GM23338 (cell line): ENCODE results near the gene PSMA5. TPM values are rescaled to one million over a fixed set of nuclear protein-coding genes. Genes with fewer than 3 reads are reported as not detected.

Experiments
- ATAC-seq: fragments of 200-7000 bp; cut with Tn5 transposase; 3 replicates; pipeline ENCODE4 v1.9.1; 2020
- DNase-seq: peaks from one replicate; pipeline ENCODE4 v3.0.0-alpha.2; 2015; ENCODE audit warnings: low spot score
- H2AFZ ChIP-seq: fragments of 200-600 bp; sonication (generic); 2 replicates; pipeline ENCODE4 v1.8.0; 2016; ENCODE audit warnings: antibody characterized with exemption, mild to moderate bottlenecking, moderate library complexity
- H3F3A ChIP-seq: fragments of 200-600 bp; sonication (generic); replicated peaks from 2 replicates; pipeline ENCODE4 v1.8.0; 2017; ENCODE audit warnings: antibody characterized with exemption, mixed run types, low read depth
- H3K27ac ChIP-seq: fragments of 200-600 bp; sonication (generic); 2 replicates; pipeline ENCODE4 v1.6.1; 2016; ENCODE audit warnings: low read depth
- H3K27me3 ChIP-seq: fragments of 200-600 bp; sonication (generic); 2 replicates; pipeline ENCODE4 v1.8.0; 2016; ENCODE audit warnings: mild to moderate bottlenecking, mixed run types, moderate library complexity; ENCODE audit not compliant: insufficient read depth
- H3K36me3 ChIP-seq: fragments of 200-600 bp; sonication (generic); 2 replicates; pipeline ENCODE4 v1.8.0; 2016; ENCODE audit warnings: mild to moderate bottlenecking; ENCODE audit not compliant: insufficient read depth
- H3K4me1 ChIP-seq: fragments of 200-600 bp; sonication (generic); 2 replicates; pipeline ENCODE4 v1.8.0; 2016; ENCODE audit warnings: mild to moderate bottlenecking, moderate library complexity; ENCODE audit not compliant: insufficient read depth
- H3K4me2 ChIP-seq: fragments of 200-600 bp; sonication (generic); 2 replicates; pipeline ENCODE4 v1.7.1; 2017; ENCODE audit warnings: mixed run types
- H3K4me3 ChIP-seq: fragments of 200-600 bp; sonication (generic); 2 replicates; pipeline ENCODE4 v1.6.1; 2016; ENCODE audit warnings: mixed run types
- H3K79me2 ChIP-seq: fragments of 200-600 bp; sonication (generic); replicated peaks from 2 replicates; pipeline ENCODE4 v1.8.0; 2017; ENCODE audit warnings: mild to moderate bottlenecking; ENCODE audit not compliant: insufficient read depth
- H3K9me2 ChIP-seq: fragments of 200-600 bp; sonication (generic); 2 replicates; pipeline ENCODE4 v1.8.0; 2017; ENCODE audit not compliant: insufficient read depth
- H4K20me1 ChIP-seq: fragments of 200-600 bp; sonication (generic); replicated peaks from 2 replicates; pipeline ENCODE4 v1.8.0; 2017; ENCODE audit warnings: mild to moderate bottlenecking; ENCODE audit not compliant: insufficient read depth
- H3K27ac Mint-ChIP-seq: 2 replicates; pipeline ENCODE4 v1.8.0; 2020; ENCODE audit warnings: inconsistent platforms, mild to moderate bottlenecking, moderate library complexity, mixed read lengths
- H3K27me3 Mint-ChIP-seq: 3 replicates; pipeline ENCODE4 v1.8.0; 2022; ENCODE audit warnings: low read depth, mild to moderate bottlenecking, moderate library complexity, mixed read lengths, inconsistent platforms; ENCODE audit not compliant: insufficient read depth, poor library complexity
- H3K36me3 Mint-ChIP-seq: 3 replicates; pipeline ENCODE4 v1.8.0; 2021; ENCODE audit warnings: low read depth, mild to moderate bottlenecking, inconsistent platforms, moderate library complexity, mixed read lengths
- H3K4me1 Mint-ChIP-seq: 3 replicates; pipeline ENCODE4 v1.8.0; 2020; ENCODE audit warnings: mild to moderate bottlenecking, inconsistent platforms, mixed read lengths
- H3K4me3 Mint-ChIP-seq: 3 replicates; pipeline ENCODE4 v1.8.0; 2021; ENCODE audit warnings: moderate library complexity, mild to moderate bottlenecking, inconsistent platforms, mixed read lengths
- H3K9me3 Mint-ChIP-seq: 3 replicates; pipeline ENCODE4 v1.8.0; 2020; ENCODE audit warnings: moderate library complexity, mild to moderate bottlenecking, inconsistent platforms, mixed read lengths
- CREB1 ChIP-seq: fragments of 250-450 bp; sonication (Bioruptor Pico); IDR thresholded peaks from 2 replicates; pipeline ENCODE4 v1.5.0; 2020; ENCODE audit warnings: low read depth, mild to moderate bottlenecking, moderate library complexity
- EZH2 ChIP-seq: fragments of 200-600 bp; sonication (generic); IDR thresholded peaks from one replicate; pipeline ENCODE4 v1.8.0; 2017; ENCODE audit warnings: antibody characterized with exemption, mild to moderate bottlenecking, low read depth; ENCODE audit not compliant: unreplicated experiment
- EZH2phosphoT487 ChIP-seq: fragments of 200-600 bp; sonication (generic); IDR thresholded peaks from one replicate; pipeline ENCODE4 v1.8.1; 2018; ENCODE audit warnings: antibody characterized with exemption; ENCODE audit not compliant: unreplicated experiment
- JUNB ChIP-seq: IDR thresholded peaks from one replicate; pipeline ENCODE4 v1.6.1; 2016; ENCODE audit warnings: antibody characterized with exemption; ENCODE audit not compliant: unreplicated experiment
- NANOG ChIP-seq: IDR thresholded peaks from 2 replicates; pipeline ENCODE4 v1.6.1; 2016; ENCODE audit warnings: antibody characterized with exemption, borderline replicate concordance
- POLR2AphosphoS5 ChIP-seq: IDR thresholded peaks from 2 replicates; pipeline ENCODE4 v1.6.1; 2016; ENCODE audit warnings: antibody characterized with exemption, low read depth
- STAT1 ChIP-seq: IDR thresholded peaks from one replicate; pipeline ENCODE4 v1.6.1; 2016; ENCODE audit warnings: antibody characterized with exemption; ENCODE audit not compliant: unreplicated experiment
- ZNF114 ChIP-seq: fragments of 250-450 bp; sonication (Bioruptor Pico); IDR thresholded peaks from 2 replicates; pipeline ENCODE4 v1.5.0; 2020; ENCODE audit warnings: mild to moderate bottlenecking, moderate library complexity
- ZNF331 ChIP-seq: fragments of 250-450 bp; sonication (Bioruptor Pico); IDR thresholded peaks from 2 replicates; pipeline ENCODE4 v1.5.0; 2020; ENCODE audit warnings: low read depth, mild to moderate bottlenecking, moderate library complexity
- polyA plus RNA-seq: library from polyadenylated mRNA; unstranded; fragments of >200 nt; fragmentation: Nextera tagmentation; extraction: Ambion mirVana; gene quantifications from 2 replicates; pipeline ENCODE4 v1.2.1, GENCODE V29; 2016
- total RNA-seq: library from RNA; depleted of rRNA; stranded (reverse); fragments of >200 nt; shearing (Covaris generic); gene quantifications from 2 replicates; pipeline ENCODE4 v1.2.3, GENCODE V29; 2014
- TF ChIP-seq, protein P1 (sequence below): IDR thresholded peaks from 2 replicates; pipeline ENCODE4 v1.6.1; 2016; ENCODE audit warnings: antibody characterized with exemption
- TF ChIP-seq, protein P2 (sequence below), 2 experiments: fragments of 200-600 bp in 1 of 2; sonication (generic) in 1 of 2; conservative IDR thresholded peaks; 2 replicates each; pipeline versions ENCODE4 v1.5.1 to v1.6.1; 2016 to 2017; ENCODE audit warnings: antibody characterized with exemption in 2 of 2, low read depth in 2 of 2, mild to moderate bottlenecking in 2 of 2, moderate library complexity in 1 of 2
- TF ChIP-seq, protein P3 (sequence below): IDR thresholded peaks from one replicate; pipeline ENCODE4 v1.6.1; 2018; ENCODE audit warnings: antibody characterized with exemption; ENCODE audit not compliant: unreplicated experiment

PSMA5 gene
- total and polyA plus RNA-seq, 2 experiments from 2014 or later: 104 to 126 TPM

DNA sequence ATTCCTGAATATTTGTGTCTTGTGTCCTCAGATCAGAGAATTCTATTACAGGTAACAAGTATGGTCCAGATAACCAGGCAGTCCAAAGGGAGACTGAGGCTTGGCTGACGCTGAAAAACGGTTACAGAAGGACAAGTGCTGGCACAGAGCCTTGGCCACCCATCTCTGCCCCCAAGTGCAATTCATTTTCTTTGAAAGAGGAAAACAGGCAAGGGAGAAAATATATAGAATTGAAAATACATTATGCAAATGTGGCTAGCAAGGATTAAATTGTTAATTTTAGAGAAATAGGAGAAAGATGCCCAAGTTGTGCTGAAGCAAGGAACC is 29.8 kb downstream of the PSMA5 start:
- H3K36me3 ChIP-seq: no peaks in the 10 kb centered on the region
- H3K4me2 ChIP-seq: peak overlapping the region; percentile 92
- no peaks in the 10 kb centered on the region for H3K27me3 ChIP-seq
- no peak for ATAC-seq
- H3F3A ChIP-seq: peaks cover 9% of the 10 kb centered on the region
- TF ChIP-seq NANOG (no peak), ZNF114 (no peak), POLR2AphosphoS5 (no peak), JUNB (no peak), EZH2 (no peak), EZH2phosphoT487 (no peak), STAT1 (no peak)
- TF ChIP-seq, protein P1, sequence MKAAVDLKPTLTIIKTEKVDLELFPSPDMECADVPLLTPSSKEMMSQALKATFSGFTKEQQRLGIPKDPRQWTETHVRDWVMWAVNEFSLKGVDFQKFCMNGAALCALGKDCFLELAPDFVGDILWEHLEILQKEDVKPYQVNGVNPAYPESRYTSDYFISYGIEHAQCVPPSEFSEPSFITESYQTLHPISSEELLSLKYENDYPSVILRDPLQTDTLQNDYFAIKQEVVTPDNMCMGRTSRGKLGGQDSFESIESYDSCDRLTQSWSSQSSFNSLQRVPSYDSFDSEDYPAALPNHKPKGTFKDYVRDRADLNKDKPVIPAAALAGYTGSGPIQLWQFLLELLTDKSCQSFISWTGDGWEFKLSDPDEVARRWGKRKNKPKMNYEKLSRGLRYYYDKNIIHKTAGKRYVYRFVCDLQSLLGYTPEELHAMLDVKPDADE: no peak
- TF ChIP-seq, protein P2, sequence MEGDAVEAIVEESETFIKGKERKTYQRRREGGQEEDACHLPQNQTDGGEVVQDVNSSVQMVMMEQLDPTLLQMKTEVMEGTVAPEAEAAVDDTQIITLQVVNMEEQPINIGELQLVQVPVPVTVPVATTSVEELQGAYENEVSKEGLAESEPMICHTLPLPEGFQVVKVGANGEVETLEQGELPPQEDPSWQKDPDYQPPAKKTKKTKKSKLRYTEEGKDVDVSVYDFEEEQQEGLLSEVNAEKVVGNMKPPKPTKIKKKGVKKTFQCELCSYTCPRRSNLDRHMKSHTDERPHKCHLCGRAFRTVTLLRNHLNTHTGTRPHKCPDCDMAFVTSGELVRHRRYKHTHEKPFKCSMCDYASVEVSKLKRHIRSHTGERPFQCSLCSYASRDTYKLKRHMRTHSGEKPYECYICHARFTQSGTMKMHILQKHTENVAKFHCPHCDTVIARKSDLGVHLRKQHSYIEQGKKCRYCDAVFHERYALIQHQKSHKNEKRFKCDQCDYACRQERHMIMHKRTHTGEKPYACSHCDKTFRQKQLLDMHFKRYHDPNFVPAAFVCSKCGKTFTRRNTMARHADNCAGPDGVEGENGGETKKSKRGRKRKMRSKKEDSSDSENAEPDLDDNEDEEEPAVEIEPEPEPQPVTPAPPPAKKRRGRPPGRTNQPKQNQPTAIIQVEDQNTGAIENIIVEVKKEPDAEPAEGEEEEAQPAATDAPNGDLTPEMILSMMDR (conservative IDR thresholded peaks at IDR 0.05; ENCODE audit: low read depth in 2 of 2): no peak
- Mint-ChIP-seq H3K36me3 (no peaks in the 10 kb centered on the region; the same call in 2 of the 3 replicates), H3K4me1 (peaks cover 47% of the 10 kb centered on the region), H3K27me3 (peaks cover 15% of the 10 kb centered on the region), H3K4me3 (peak overlapping the region; percentile 94), H3K9me3 (no peaks in the 10 kb centered on the region), H3K27ac (no peak overlapping the region)
- no peak overlapping the region for H2AFZ ChIP-seq
- peaks cover 31% of the 10 kb centered on the region for H3K4me1 ChIP-seq
- H3K79me2 ChIP-seq: peaks cover 55% of the 10 kb centered on the region
- peaks cover 13% of the 10 kb centered on the region for H4K20me1 ChIP-seq
- H3K27ac ChIP-seq: 0 out of 2 replicates have a peak overlapping the region, but pooled peaks have one; percentile 48
- H3K4me3 ChIP-seq: peak overlapping the region; percentile 71
- no peak for DNase-seq
- no peaks in the 10 kb centered on the region for H3K9me2 ChIP-seq

DNA sequence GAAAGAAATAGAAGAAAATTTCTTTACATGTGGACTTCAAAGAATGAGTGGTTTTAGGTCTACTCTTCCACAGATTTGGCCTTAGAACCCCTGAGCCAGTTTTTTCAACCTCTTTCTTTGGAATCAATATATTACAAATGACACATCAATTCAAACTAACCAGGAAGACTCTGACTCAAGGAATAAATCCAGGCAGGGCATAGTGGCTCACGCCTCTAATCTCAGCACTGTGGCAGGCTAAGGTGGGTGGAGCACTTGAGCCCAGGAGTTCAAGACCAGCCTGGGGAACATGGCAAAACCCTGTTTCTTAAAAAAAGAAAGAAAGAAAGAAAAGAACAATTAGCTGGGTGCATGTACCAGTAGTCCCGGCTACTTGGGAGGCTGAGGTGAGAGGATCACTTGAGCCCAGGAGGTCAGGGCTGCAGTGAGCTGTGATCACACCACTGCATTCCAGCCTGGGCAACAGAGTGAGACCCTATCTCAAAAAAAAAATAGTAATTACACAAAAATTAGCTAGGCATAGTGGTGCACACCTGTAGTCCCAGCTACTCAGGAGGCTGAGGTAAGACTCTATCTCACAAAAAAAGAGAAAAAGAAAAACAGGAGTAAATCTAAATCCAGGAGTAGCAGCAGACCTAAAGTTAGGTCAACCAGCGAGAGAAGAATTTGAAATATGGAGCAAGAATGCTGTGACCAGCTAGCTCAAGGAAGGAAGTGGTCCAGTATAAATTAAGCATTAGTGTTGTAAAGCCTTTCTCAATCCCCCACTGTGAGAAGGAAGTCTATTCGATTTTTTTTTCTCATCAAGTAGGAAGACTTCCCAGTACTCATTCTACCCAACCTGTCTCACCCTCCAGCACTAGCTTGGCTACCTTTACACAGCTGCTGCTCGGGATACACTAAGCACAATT is 30.4 kb downstream of the PSMA5 start:
- peak overlapping the region; percentile 92 for H3K4me2 ChIP-seq
- peaks cover 15% of the 10 kb centered on the region for H4K20me1 ChIP-seq
- H3K36me3 Mint-ChIP-seq: no peaks in the 10 kb centered on the region; the same call in 2 of the 3 replicates
- H3K36me3 ChIP-seq: no peaks in the 10 kb centered on the region
- H3K9me3 Mint-ChIP-seq: no peaks in the 10 kb centered on the region
- peak overlapping the region; percentile 71 for H3K4me3 ChIP-seq
- H3K27me3 ChIP-seq: no peaks in the 10 kb centered on the region
- H3K9me2 ChIP-seq: no peaks in the 10 kb centered on the region
- peak overlapping the region; percentile 94 for H3K4me3 Mint-ChIP-seq
- no peak for ATAC-seq
- H3F3A ChIP-seq: peaks cover 9% of the 10 kb centered on the region
- H3K79me2 ChIP-seq: peaks cover 61% of the 10 kb centered on the region
- peaks cover 31% of the 10 kb centered on the region for H3K4me1 ChIP-seq
- H3K27ac Mint-ChIP-seq: no peak overlapping the region
- peaks cover 47% of the 10 kb centered on the region for H3K4me1 Mint-ChIP-seq
- no peak for TF ChIP-seq ZNF114
- TF ChIP-seq, protein P2 (conservative IDR thresholded peaks at IDR 0.05; ENCODE audit: low read depth in 2 of 2): no peak
- TF ChIP-seq CREB1: no peak
- TF ChIP-seq, protein P1: no peak
- TF ChIP-seq EZH2phosphoT487: no peak
- TF ChIP-seq POLR2AphosphoS5: no peak
- TF ChIP-seq, protein P3, sequence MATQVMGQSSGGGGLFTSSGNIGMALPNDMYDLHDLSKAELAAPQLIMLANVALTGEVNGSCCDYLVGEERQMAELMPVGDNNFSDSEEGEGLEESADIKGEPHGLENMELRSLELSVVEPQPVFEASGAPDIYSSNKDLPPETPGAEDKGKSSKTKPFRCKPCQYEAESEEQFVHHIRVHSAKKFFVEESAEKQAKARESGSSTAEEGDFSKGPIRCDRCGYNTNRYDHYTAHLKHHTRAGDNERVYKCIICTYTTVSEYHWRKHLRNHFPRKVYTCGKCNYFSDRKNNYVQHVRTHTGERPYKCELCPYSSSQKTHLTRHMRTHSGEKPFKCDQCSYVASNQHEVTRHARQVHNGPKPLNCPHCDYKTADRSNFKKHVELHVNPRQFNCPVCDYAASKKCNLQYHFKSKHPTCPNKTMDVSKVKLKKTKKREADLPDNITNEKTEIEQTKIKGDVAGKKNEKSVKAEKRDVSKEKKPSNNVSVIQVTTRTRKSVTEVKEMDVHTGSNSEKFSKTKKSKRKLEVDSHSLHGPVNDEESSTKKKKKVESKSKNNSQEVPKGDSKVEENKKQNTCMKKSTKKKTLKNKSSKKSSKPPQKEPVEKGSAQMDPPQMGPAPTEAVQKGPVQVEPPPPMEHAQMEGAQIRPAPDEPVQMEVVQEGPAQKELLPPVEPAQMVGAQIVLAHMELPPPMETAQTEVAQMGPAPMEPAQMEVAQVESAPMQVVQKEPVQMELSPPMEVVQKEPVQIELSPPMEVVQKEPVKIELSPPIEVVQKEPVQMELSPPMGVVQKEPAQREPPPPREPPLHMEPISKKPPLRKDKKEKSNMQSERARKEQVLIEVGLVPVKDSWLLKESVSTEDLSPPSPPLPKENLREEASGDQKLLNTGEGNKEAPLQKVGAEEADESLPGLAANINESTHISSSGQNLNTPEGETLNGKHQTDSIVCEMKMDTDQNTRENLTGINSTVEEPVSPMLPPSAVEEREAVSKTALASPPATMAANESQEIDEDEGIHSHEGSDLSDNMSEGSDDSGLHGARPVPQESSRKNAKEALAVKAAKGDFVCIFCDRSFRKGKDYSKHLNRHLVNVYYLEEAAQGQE: no peak
- TF ChIP-seq EZH2: no peak
- TF ChIP-seq ZNF331: no peak
- DNase-seq: peak; percentile 80
- H3K27me3 Mint-ChIP-seq: peaks cover 15% of the 10 kb centered on the region
- no peak overlapping the region for H2AFZ ChIP-seq
- H3K27ac ChIP-seq: peak overlapping the region; percentile 53
